ENCODE data around the gene TRIM45. TPM values are rescaled to one million over a fixed set of nuclear protein-coding genes. Genes with fewer than 3 reads are reported as not detected.

Gene TRIM45
- total RNA-seq, 1 donor from 2014 or later = 15.7 TPM

DNA sequence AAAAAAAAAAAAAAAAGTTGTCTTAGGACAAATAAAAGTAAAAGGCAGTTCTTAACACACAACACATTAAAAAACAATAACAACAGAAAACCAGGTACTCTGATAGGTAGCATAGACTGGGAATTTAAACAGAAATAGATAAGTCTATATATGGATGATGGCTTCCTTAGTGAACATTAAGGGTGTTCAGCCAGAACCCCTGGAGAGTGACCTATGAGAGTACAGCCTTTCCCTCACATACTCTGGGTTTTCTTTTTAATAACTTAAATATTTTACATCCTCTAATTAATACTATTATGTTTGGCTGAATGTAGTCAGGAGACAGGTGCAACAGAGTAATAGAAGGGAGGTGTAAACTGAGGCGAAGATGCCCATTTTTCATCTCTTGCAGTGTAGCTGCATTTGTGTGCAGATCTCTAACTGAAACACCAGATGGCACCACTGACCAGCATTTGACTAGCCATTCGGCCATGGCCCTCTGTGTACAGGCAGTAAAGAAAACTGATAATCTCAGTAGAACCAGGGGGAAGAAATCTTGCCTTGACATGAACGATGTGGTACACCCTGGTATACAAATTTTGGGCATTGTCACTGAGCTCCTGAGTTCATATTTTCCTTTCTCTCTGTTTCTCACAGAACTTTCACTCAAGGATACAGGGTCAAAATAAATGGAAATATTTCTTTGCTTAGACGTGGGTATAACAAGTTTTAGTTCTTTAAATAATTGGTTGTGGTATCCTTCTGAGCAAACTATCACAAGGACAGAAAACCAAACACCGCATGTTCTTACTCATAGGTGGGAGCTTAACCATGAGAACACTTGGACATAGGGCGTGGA is 53.8 kb downstream of the TRIM45 start:
- Mint-ChIP-seq H3K36me3 (peaks cover 2% of the 10 kb centered on the region), H3K4me1 (peaks cover 4% of the 10 kb centered on the region), H3K27me3 (ENCODE audit: insufficient read depth, low read depth) (peaks cover 2% of the 10 kb centered on the region), H3K9me3 (no peaks in the 10 kb centered on the region), H3K4me3 (no peak overlapping the region), H3K27ac (no peak overlapping the region)
- Histone ChIP-seq H3F3A (ENCODE audit: low read depth) (no peaks in the 10 kb centered on the region), H3K4me3 (no peak overlapping the region), H3K79me2 (ENCODE audit: low read depth) (peaks cover 16% of the 10 kb centered on the region), H3K36me3 (no peaks in the 10 kb centered on the region), H3K4me1 (no peaks in the 10 kb centered on the region), H3K27ac (no peak overlapping the region), H2AFZ (replicated peaks) (no peak overlapping the region), H3K27me3 (no peaks in the 10 kb centered on the region), H4K20me1 (ENCODE audit: low read depth) (no peaks in the 10 kb centered on the region), H3K9me3 (ENCODE audit: low read depth) (no peaks in the 10 kb centered on the region), H3K4me2 (no peak overlapping the region), H3K9ac (no peak overlapping the region)
- TF ChIP-seq, protein P1, sequence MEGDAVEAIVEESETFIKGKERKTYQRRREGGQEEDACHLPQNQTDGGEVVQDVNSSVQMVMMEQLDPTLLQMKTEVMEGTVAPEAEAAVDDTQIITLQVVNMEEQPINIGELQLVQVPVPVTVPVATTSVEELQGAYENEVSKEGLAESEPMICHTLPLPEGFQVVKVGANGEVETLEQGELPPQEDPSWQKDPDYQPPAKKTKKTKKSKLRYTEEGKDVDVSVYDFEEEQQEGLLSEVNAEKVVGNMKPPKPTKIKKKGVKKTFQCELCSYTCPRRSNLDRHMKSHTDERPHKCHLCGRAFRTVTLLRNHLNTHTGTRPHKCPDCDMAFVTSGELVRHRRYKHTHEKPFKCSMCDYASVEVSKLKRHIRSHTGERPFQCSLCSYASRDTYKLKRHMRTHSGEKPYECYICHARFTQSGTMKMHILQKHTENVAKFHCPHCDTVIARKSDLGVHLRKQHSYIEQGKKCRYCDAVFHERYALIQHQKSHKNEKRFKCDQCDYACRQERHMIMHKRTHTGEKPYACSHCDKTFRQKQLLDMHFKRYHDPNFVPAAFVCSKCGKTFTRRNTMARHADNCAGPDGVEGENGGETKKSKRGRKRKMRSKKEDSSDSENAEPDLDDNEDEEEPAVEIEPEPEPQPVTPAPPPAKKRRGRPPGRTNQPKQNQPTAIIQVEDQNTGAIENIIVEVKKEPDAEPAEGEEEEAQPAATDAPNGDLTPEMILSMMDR (IDR thresholded peaks at IDR 0.05) = peak; percentile 86
- TF ChIP-seq EZH2 (IDR thresholded peaks at IDR 0.05) (no peak), EZH2phosphoT487 (IDR thresholded peaks at IDR 0.05) (no peak)
- peak; percentile 72 for DNase-seq (ENCODE audit: low spot score)

DNA sequence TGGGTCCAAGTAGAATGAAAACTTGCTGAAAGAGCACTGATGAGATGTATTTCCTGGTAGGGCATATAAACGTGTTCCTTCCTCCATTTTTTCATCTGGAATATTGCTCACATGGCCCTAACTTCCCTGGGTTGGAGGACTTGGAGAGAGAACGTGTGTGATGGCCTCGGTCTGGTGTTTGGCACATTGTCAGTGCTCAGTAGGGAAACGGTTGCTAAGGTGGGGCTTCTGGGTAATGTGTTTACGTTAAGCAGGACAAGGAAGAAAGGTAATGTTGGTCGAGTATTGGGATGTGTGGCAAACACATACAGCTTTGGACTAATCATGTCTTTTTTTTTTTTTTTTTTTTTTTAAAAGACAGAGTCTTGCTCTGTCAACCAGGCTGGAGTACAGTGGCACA is 55.2 kb downstream of the TRIM45 start:
- H3K9me3 ChIP-seq (ENCODE audit: low read depth) = no peaks in the 10 kb centered on the region
- DNase-seq (ENCODE audit: low spot score) = no peak
- H3K79me2 ChIP-seq (ENCODE audit: low read depth) = peaks cover 14% of the 10 kb centered on the region
- Mint-ChIP-seq H3K36me3 (peaks cover 2% of the 10 kb centered on the region), H3K4me3 (no peak overlapping the region), H3K4me1 (peaks cover 5% of the 10 kb centered on the region), H3K27me3 (ENCODE audit: insufficient read depth, low read depth) (no peaks in the 10 kb centered on the region), H3K9me3 (no peaks in the 10 kb centered on the region), H3K27ac (no peak overlapping the region)
- H3F3A ChIP-seq (ENCODE audit: low read depth) = no peaks in the 10 kb centered on the region
- no peak overlapping the region for H3K9ac ChIP-seq
- H2AFZ ChIP-seq (replicated peaks) = no peak overlapping the region
- TF ChIP-seq EZH2 (IDR thresholded peaks at IDR 0.05) (no peak), EZH2phosphoT487 (IDR thresholded peaks at IDR 0.05) (no peak)
- TF ChIP-seq, protein P1 (IDR thresholded peaks at IDR 0.05) = no peak
- no peaks in the 10 kb centered on the region for H3K27me3 ChIP-seq
- no peak overlapping the region for H3K4me2 ChIP-seq
- H3K4me3 ChIP-seq = no peak overlapping the region
- no peak overlapping the region for H3K27ac ChIP-seq
- no peaks in the 10 kb centered on the region for H3K36me3 ChIP-seq
- no peaks in the 10 kb centered on the region for H3K4me1 ChIP-seq
- no peaks in the 10 kb centered on the region for H4K20me1 ChIP-seq (ENCODE audit: low read depth)

DNA sequence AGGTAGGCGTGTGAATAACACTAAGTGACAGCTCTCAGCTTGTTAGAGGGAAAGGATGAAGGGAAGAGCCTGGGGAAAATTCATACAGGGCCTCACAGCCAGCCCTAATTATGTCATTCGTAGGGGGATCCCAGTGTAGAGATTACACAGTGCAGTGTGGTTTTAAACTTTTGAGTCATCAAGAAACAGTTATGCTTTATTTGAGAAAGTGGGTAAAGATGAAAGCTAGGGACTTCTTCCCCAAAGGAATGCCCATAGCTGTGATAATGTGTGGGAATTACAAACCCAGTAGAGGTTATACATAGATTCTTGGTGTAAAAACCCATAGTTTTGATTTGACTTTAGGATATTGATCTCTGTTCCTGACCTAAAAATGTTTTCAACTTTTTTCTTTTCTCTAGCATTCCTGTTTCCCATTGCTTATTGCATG is 59.5 kb downstream of the TRIM45 start:
- no peak for TF ChIP-seq EZH2 (IDR thresholded peaks at IDR 0.05)
- TF ChIP-seq, protein P1 (IDR thresholded peaks at IDR 0.05) = no peak
- no peak for TF ChIP-seq EZH2phosphoT487 (IDR thresholded peaks at IDR 0.05)
- H3K4me2 ChIP-seq = no peak overlapping the region
- no peak overlapping the region for H3K4me3 ChIP-seq
- H3K36me3 ChIP-seq = no peaks in the 10 kb centered on the region
- H2AFZ ChIP-seq (replicated peaks) = no peak overlapping the region
- no peak overlapping the region for H3K4me3 Mint-ChIP-seq
- H3K9me3 ChIP-seq (ENCODE audit: low read depth) = no peaks in the 10 kb centered on the region
- H3K4me1 Mint-ChIP-seq = peaks cover 15% of the 10 kb centered on the region
- no peak for DNase-seq (ENCODE audit: low spot score)
- no peak overlapping the region for H3K27ac ChIP-seq
- H3K36me3 Mint-ChIP-seq = no peaks in the 10 kb centered on the region
- H3K27ac Mint-ChIP-seq = no peak overlapping the region
- H3K4me1 ChIP-seq = peaks cover 5% of the 10 kb centered on the region
- no peaks in the 10 kb centered on the region for H3K27me3 Mint-ChIP-seq (ENCODE audit: insufficient read depth, low read depth)
- peaks cover 17% of the 10 kb centered on the region for H3K79me2 ChIP-seq (ENCODE audit: low read depth)
- H4K20me1 ChIP-seq (ENCODE audit: low read depth) = no peaks in the 10 kb centered on the region
- no peaks in the 10 kb centered on the region for H3K9me3 Mint-ChIP-seq
- no peak overlapping the region for H3K9ac ChIP-seq
- no peaks in the 10 kb centered on the region for H3K27me3 ChIP-seq
- H3F3A ChIP-seq (ENCODE audit: low read depth) = peaks cover 19% of the 10 kb centered on the region

MicroRNAs within 50 kb of the gene (microRNA counts, 767-probe panel; counts per million panel counts)
- 460 counts per million, percentile 90 among the panel's probes with 10 or more counts for microRNA hsa-miR-942

Small RNA genes lying within 50 kb of the gene (microRNA-seq; reads per million reads assigned to microRNA genes)
- 28.9 reads per million, percentile 59 among the genes with 10 or more reads in this experiment for gene MIR942

Small RNA genes lying within 50 kb of the gene (small RNA-seq; reads per million reads assigned to genes)
- gene MIR942 = 1.0 reads per million, percentile 78 among the genes with 10 or more reads in this experiment

Other genes starting within 250 kb of the TRIM45 start
- gene PTGFRN, start 211.8 kb downstream of the TRIM45 start, total RNA-seq (ENCODE audit: low replicate concordance) = 41.5 and 53.2 TPM in 2 replicates
- gene CD101, start 120.0 kb downstream of the TRIM45 start, total RNA-seq (ENCODE audit: low replicate concordance) = 0.28 and 0.41 TPM in 2 replicates
- 36.1 and 38.2 TPM in 2 replicates for gene TTF2, start 61.4 kb downstream of the TRIM45 start, total RNA-seq (ENCODE audit: low replicate concordance)
- 0.11 and 0.22 TPM in 2 replicates for gene VTCN1, start 89.2 kb upstream of the TRIM45 start, total RNA-seq (ENCODE audit: low replicate concordance)
- 20.0 and 28.6 TPM in 2 replicates for gene MAN1A2, start 245.7 kb upstream of the TRIM45 start, total RNA-seq (ENCODE audit: low replicate concordance)

Data from neural progenitor cell (in vitro differentiated cells).